MM.1S (cell line): ENCODE results near the gene RANGAP1.

Source experiments
- DNase-seq: peaks from one replicate; pipeline ENCODE4 v3.0.0-alpha.2; 2015
- H2AFZ ChIP-seq: fragments of 300-600 bp; sonication (generic); 2 replicates; pipeline ENCODE4 v1.6.0; 2016; ENCODE audit warnings: antibody characterized with exemption, low read length
- H3F3A ChIP-seq: fragments of 300-600 bp; sonication (generic); 2 replicates; pipeline ENCODE4 v1.6.1; 2016; ENCODE audit warnings: mild to moderate bottlenecking, antibody characterized with exemption, low read length, moderate library complexity, mixed read lengths; ENCODE audit not compliant: insufficient read depth
- H3K27ac ChIP-seq: fragments of 300-600 bp; sonication (generic); 2 replicates; pipeline ENCODE4 v1.5.1; 2016; ENCODE audit warnings: mild to moderate bottlenecking, low read length
- H3K27me3 ChIP-seq: fragments of 300-600 bp; sonication (generic); replicated peaks from 2 replicates; pipeline ENCODE4 v1.6.0; 2016; ENCODE audit warnings: low read length; ENCODE audit not compliant: insufficient read depth
- H3K36me3 ChIP-seq: fragments of 300-600 bp; sonication (generic); replicated peaks from 2 replicates; pipeline ENCODE4 v1.6.1; 2016; ENCODE audit warnings: mild to moderate bottlenecking, low read length, mixed read lengths; ENCODE audit not compliant: insufficient read depth
- H3K4me1 ChIP-seq: fragments of 300-600 bp; sonication (generic); 2 replicates; pipeline ENCODE4 v1.6.1; 2016; ENCODE audit warnings: low read length, mixed read lengths
- H3K4me2 ChIP-seq: fragments of 300-600 bp; sonication (generic); 2 replicates; pipeline ENCODE4 v1.6.0; 2016; ENCODE audit warnings: low read depth, low read length
- H3K4me3 ChIP-seq: fragments of 300-600 bp; sonication (generic); 2 replicates; pipeline ENCODE4 v1.5.1; 2016; ENCODE audit warnings: low read length, mixed read lengths
- H3K79me2 ChIP-seq: fragments of 300-600 bp; sonication (generic); 2 replicates; pipeline ENCODE4 v1.6.1; 2016; ENCODE audit warnings: mixed run types, low read length, mixed read lengths
- H3K9ac ChIP-seq: fragments of 300-600 bp; sonication (generic); 2 replicates; pipeline ENCODE4 v1.6.1; 2016; ENCODE audit warnings: low read length, mixed read lengths
- H3K9me2 ChIP-seq: fragments of 300-600 bp; sonication (generic); replicated peaks from 2 replicates; pipeline ENCODE4 v1.6.1; 2016; ENCODE audit warnings: mild to moderate bottlenecking, low read length, mixed read lengths; ENCODE audit not compliant: insufficient read depth
- H3K9me3 ChIP-seq: fragments of 300-600 bp; sonication (generic); replicated peaks from 2 replicates; pipeline ENCODE4 v1.6.1; 2016; ENCODE audit warnings: mild to moderate bottlenecking, low read length, mixed read lengths; ENCODE audit not compliant: insufficient read depth
- H4K20me1 ChIP-seq: fragments of 300-600 bp; sonication (generic); 2 replicates; pipeline ENCODE4 v1.6.1; 2016; ENCODE audit warnings: mild to moderate bottlenecking, low read length, moderate library complexity, mixed read lengths; ENCODE audit not compliant: insufficient read depth
- EZH2 ChIP-seq: fragments of 300-600 bp; sonication (generic); optimal IDR thresholded peaks from 2 replicates; pipeline ENCODE3; 2017; ENCODE audit warnings: low read depth, mild to moderate bottlenecking, antibody characterized with exemption, low read length, mixed read lengths
- EZH2phosphoT487 ChIP-seq: fragments of 300-600 bp; sonication (generic); IDR thresholded peaks from 2 replicates; pipeline ENCODE4 v1.6.1; 2018; ENCODE audit warnings: antibody characterized with exemption, low read length
- TF ChIP-seq, protein P1 (sequence below): fragments of 300-600 bp; sonication (generic); IDR thresholded peaks from 2 replicates; pipeline ENCODE4 v1.5.1; 2016; ENCODE audit warnings: antibody characterized with exemption, low read length, mixed read lengths

Gene RANGAP1, protein sequence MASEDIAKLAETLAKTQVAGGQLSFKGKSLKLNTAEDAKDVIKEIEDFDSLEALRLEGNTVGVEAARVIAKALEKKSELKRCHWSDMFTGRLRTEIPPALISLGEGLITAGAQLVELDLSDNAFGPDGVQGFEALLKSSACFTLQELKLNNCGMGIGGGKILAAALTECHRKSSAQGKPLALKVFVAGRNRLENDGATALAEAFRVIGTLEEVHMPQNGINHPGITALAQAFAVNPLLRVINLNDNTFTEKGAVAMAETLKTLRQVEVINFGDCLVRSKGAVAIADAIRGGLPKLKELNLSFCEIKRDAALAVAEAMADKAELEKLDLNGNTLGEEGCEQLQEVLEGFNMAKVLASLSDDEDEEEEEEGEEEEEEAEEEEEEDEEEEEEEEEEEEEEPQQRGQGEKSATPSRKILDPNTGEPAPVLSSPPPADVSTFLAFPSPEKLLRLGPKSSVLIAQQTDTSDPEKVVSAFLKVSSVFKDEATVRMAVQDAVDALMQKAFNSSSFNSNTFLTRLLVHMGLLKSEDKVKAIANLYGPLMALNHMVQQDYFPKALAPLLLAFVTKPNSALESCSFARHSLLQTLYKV

DNA sequence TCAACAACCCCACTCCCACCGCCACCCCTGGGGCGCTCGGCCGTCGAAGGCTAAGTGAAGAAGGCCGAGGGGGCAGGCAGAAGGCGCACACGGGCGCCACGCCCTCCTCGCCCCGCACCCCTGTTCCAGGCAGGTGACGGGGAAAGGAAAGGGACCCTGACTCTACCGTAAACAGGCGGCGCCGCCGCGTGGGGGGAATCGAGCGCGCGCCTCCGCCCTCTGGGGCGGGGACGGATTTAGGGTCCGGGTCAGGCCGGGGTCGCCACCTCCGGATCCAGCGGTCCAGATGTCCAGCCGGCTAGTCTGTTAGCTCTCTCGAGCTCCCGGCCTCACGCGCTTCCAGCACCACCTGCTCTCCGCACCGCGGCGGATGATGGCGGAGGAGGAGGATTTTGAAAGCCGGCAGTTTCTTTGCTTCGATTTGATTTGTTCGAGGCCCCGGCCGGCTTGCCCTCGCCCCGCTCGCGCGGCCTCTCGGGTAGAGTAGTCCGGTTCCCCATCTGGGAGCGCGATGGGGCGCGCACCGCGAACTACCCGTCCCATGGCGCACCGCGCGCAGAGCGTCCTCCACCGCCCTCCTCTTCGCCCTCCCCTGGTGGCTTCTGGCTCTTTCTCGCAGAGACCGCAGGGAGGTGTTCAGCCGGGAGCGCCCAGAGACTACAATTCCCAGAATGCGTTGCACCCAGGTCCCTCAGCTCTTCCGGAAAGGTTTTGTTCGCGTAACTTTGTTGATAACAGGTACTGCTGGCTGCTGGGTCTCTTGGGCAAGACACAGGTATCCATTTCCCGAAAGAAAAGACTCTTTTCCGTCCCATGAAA is at the start of gene RANGAP1:
RANGAP1 (minus strand) TSS at position 368 of the 819 bp plus-strand sequence. CDS start 5,143 bp downstream, outside the sequence.
- Histone ChIP-seq H3K4me1 (peaks cover 8% of the 10 kb centered on the region), H4K20me1 (no peaks in the 10 kb centered on the region), H3K4me3 (peak within 1 kb of the TSS; percentile 99), H3F3A (peaks cover 20% of the 10 kb centered on the region), H3K9ac (peak within 1 kb of the TSS; percentile 91), H2AFZ (peak within 1 kb of the TSS; percentile 97), H3K9me3 (no peaks in the 10 kb centered on the region), H3K27ac (peak within 1 kb of the TSS; percentile 80), H3K79me2 (peaks cover 47% of the 10 kb centered on the region), H3K36me3 (no peaks in the 10 kb centered on the region), H3K9me2 (no peaks in the 10 kb centered on the region), H3K4me2 (peak within 1 kb of the TSS; percentile 68), H3K27me3 (no peaks in the 10 kb centered on the region)
- TF ChIP-seq EZH2phosphoT487 (no peak), EZH2 (no peak)
- TF ChIP-seq, protein P1, sequence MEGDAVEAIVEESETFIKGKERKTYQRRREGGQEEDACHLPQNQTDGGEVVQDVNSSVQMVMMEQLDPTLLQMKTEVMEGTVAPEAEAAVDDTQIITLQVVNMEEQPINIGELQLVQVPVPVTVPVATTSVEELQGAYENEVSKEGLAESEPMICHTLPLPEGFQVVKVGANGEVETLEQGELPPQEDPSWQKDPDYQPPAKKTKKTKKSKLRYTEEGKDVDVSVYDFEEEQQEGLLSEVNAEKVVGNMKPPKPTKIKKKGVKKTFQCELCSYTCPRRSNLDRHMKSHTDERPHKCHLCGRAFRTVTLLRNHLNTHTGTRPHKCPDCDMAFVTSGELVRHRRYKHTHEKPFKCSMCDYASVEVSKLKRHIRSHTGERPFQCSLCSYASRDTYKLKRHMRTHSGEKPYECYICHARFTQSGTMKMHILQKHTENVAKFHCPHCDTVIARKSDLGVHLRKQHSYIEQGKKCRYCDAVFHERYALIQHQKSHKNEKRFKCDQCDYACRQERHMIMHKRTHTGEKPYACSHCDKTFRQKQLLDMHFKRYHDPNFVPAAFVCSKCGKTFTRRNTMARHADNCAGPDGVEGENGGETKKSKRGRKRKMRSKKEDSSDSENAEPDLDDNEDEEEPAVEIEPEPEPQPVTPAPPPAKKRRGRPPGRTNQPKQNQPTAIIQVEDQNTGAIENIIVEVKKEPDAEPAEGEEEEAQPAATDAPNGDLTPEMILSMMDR: no peak
- DNase-seq: peak; percentile 99

GRCh38 chr22:41334951-41335635 is 49.1 kb upstream of the RANGAP1 start:
- no peak overlapping the region for H2AFZ ChIP-seq
- no peaks in the 10 kb centered on the region for H3K9me3 ChIP-seq
- no peaks in the 10 kb centered on the region for H3K79me2 ChIP-seq
- H3K9me2 ChIP-seq: no peaks in the 10 kb centered on the region
- H3K36me3 ChIP-seq: peaks cover 4% of the 10 kb centered on the region; the same call in 1 of the 2 replicates
- H3K27me3 ChIP-seq: no peaks in the 10 kb centered on the region
- H3K4me1 ChIP-seq: no peaks in the 10 kb centered on the region
- H3F3A ChIP-seq: no peaks in the 10 kb centered on the region
- H3K4me2 ChIP-seq: no peak overlapping the region
- DNase-seq: no peak
- H3K9ac ChIP-seq: no peak overlapping the region
- TF ChIP-seq, protein P1: no peak
- no peak for TF ChIP-seq EZH2
- no peak for TF ChIP-seq EZH2phosphoT487
- H3K27ac ChIP-seq: no peak overlapping the region
- no peaks in the 10 kb centered on the region for H4K20me1 ChIP-seq
- no peak overlapping the region for H3K4me3 ChIP-seq

GRCh38 chr22:41334215-41334614 is 48.2 kb upstream of the RANGAP1 start:
- Histone ChIP-seq H4K20me1 (no peaks in the 10 kb centered on the region), H3K9ac (no peak overlapping the region), H3K27ac (no peak overlapping the region), H3K36me3 (peaks cover 4% of the 10 kb centered on the region; the same call in 1 of the 2 replicates), H3K79me2 (no peaks in the 10 kb centered on the region), H3K9me3 (no peaks in the 10 kb centered on the region), H3K27me3 (no peaks in the 10 kb centered on the region), H3K4me2 (no peak overlapping the region), H3K4me3 (no peak overlapping the region), H3K4me1 (no peaks in the 10 kb centered on the region), H3K9me2 (no peaks in the 10 kb centered on the region), H2AFZ (no peak overlapping the region), H3F3A (no peaks in the 10 kb centered on the region)
- no peak for DNase-seq
- TF ChIP-seq EZH2phosphoT487: no peak
- TF ChIP-seq EZH2: no peak
- TF ChIP-seq, protein P1: no peak
